Activated naive CD4-positive, alpha-beta T cell treated with anti-CD3 and anti-CD28 coated beads, Interleukin-2, amount 50 U/mL, for 24 hours (primary cell): Measurements from ENCODE around the gene LRFN5.
"Not testable (repeated sequence)": the region's sequence is repeated elsewhere in the genome, so short reads cannot be mapped to it uniquely, and the experiment has no call there.

Source experiments
- H3K27ac Mint-ChIP-seq: one replicate; pipeline ENCODE4 v1.8.0; 2021; ENCODE audit warnings: mild to moderate bottlenecking, mixed read lengths
- H3K27me3 Mint-ChIP-seq: one replicate; pipeline ENCODE4 v1.8.0; 2021; ENCODE audit warnings: mixed read lengths
- H3K36me3 Mint-ChIP-seq: one replicate; pipeline ENCODE4 v1.8.0; 2021; ENCODE audit warnings: mixed read lengths
- H3K4me1 Mint-ChIP-seq: one replicate; pipeline ENCODE4 v1.8.0; 2021; ENCODE audit warnings: mixed read lengths
- H3K4me3 Mint-ChIP-seq: one replicate; pipeline ENCODE4 v1.8.0; 2021; ENCODE audit warnings: mild to moderate bottlenecking, mixed read lengths
- H3K9me3 Mint-ChIP-seq: one replicate; pipeline ENCODE4 v1.8.0; 2021; ENCODE audit warnings: mixed read lengths

The LRFN5 gene

DNA sequence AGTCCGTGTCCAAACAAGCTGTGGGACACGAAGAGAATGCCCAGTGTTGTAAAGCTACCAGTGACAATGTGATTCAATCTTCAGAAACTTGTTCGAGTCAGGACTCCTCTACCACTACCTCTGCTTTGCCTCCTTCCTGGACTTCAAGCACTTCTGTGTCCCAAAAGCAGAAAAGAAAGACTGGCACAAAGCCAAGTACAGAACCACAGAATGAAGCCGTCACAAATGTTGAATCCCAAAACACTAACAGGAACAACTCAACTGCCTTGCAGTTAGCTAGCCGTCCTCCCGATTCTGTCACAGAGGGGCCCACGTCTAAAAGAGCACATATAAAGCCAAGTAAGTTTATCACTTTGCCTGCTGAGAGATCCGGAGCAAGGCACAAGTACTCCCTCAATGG, 284.9 kb downstream of the LRFN5 start:
- no peaks in the 10 kb centered on the region for H3K36me3 Mint-ChIP-seq
- H3K27ac Mint-ChIP-seq, result no peak overlapping the region
- no peaks in the 10 kb centered on the region for H3K9me3 Mint-ChIP-seq
- H3K4me3 Mint-ChIP-seq, result no peak overlapping the region
- peaks cover 2% of the 10 kb centered on the region for H3K27me3 Mint-ChIP-seq
- H3K4me1 Mint-ChIP-seq, result no peaks in the 10 kb centered on the region

GRCh38 chr14:41899416-41899815, 292.7 kb downstream of the LRFN5 start:
- Mint-ChIP-seq H3K9me3 (no peaks in the 10 kb centered on the region), H3K36me3 (no peaks in the 10 kb centered on the region)

DNA sequence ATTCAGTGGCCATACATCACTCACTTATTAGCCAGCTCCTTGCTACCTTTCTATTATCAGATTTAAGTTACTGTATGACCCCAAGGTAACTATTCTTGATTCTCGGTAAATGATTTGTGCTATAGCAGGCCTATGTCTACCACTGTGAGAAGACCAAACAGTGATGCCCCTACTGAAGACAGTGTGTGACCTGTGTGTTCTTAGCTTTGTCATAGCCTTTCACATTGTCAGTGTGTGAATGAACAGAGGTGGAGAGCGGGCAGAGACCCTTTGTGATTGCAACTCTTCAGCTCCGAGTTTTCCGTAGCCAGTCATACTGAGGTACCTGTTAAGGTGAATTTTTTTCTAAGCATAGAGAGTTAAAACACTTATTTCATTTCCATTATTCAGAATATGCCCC, 294.0 kb downstream of the LRFN5 start:
- H3K4me3 Mint-ChIP-seq, result no peak overlapping the region
- no peaks in the 10 kb centered on the region for H3K9me3 Mint-ChIP-seq

More at GRCh38 chr14:41899416-41899815, 292.7 kb downstream of the LRFN5 start:
- H3K4me3 Mint-ChIP-seq, result no peak overlapping the region
- no peak overlapping the region for H3K27ac Mint-ChIP-seq
- no peaks in the 10 kb centered on the region for H3K4me1 Mint-ChIP-seq
- no peaks in the 10 kb centered on the region for H3K27me3 Mint-ChIP-seq

GRCh38 chr14:41901089-41901488, 294.4 kb downstream of the LRFN5 start:
- Mint-ChIP-seq H3K9me3 (no peaks in the 10 kb centered on the region), H3K4me3 (no peak overlapping the region), H3K27ac (no peak overlapping the region), H3K27me3 (no peaks in the 10 kb centered on the region), H3K4me1 (no peaks in the 10 kb centered on the region), H3K36me3 (no peaks in the 10 kb centered on the region)

More for the DNA sequence above, 294.0 kb downstream of the LRFN5 start:
- Mint-ChIP-seq H3K4me1 (no peaks in the 10 kb centered on the region), H3K27me3 (no peaks in the 10 kb centered on the region), H3K36me3 (no peaks in the 10 kb centered on the region), H3K27ac (no peak overlapping the region)

DNA sequence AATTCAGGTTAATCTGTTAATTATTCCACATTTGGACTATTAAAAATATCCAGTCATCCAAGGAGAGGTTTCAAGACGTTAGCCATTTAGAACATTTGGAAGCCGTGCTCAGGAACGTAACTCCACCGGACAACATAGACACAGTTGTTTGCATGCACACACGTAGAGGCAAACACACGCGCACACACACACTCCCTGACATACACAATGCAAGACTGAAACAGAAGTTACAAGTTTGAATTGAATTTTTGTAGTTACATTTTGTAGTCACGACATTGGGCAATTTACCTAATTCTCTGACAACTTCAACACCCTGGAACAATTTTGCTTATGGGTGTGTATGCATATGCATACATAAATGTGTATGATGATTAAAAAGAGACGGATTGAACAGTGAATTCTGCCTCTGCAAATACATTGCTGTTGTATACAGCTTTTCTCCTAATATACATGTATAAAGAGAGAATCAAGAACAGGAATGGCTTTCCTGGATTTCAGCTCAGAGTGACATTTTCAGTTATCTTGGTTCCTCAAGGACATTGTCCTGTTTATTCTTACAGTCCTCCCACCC, 298.8 kb downstream of the LRFN5 start:
- no peaks in the 10 kb centered on the region for H3K4me1 Mint-ChIP-seq
- H3K9me3 Mint-ChIP-seq, result peaks cover 5% of the 10 kb centered on the region
- no peaks in the 10 kb centered on the region for H3K36me3 Mint-ChIP-seq
- no peak overlapping the region for H3K27ac Mint-ChIP-seq
- H3K27me3 Mint-ChIP-seq, result no peaks in the 10 kb centered on the region
- no peak overlapping the region for H3K4me3 Mint-ChIP-seq

- H3K27me3 Mint-ChIP-seq, H3K36me3 Mint-ChIP-seq, H3K4me3 Mint-ChIP-seq, H3K9me3 Mint-ChIP-seq, H3K4me1 Mint-ChIP-seq, H3K27ac Mint-ChIP-seq: not testable (repeated sequence)
Observed at GRCh38 chr14:41911155-41911554, 304.5 kb downstream of the LRFN5 start.

- no peak overlapping the region for H3K4me3 Mint-ChIP-seq
- peaks cover 16% of the 10 kb centered on the region for H3K9me3 Mint-ChIP-seq
- no peaks in the 10 kb centered on the region for H3K36me3 Mint-ChIP-seq
- no peaks in the 10 kb centered on the region for H3K27me3 Mint-ChIP-seq
- no peak overlapping the region for H3K27ac Mint-ChIP-seq
- H3K4me1 Mint-ChIP-seq, result no peaks in the 10 kb centered on the region
Observed at GRCh38 chr14:41913398-41913797, 306.7 kb downstream of the LRFN5 start.

DNA sequence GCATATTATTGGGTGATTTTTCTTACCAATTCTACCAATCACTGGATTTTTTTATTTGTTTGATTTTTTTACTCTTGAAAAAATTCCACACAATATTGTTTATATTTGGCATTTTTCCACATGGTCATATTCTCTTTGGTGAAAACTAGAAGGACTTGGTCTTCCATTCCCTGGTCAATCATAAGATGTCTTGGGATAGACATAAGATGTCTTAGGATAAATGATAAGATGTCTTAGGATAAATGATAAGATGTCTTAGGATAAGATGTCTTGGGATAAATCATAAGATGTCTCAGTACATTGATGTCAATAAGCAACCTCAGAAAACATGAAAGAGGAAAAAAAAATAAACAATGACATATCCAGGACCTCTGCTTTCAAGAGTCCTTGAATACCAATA, 309.1 kb downstream of the LRFN5 start:
- H3K4me1 Mint-ChIP-seq, result no peaks in the 10 kb centered on the region
- no peaks in the 10 kb centered on the region for H3K36me3 Mint-ChIP-seq
- peaks cover 11% of the 10 kb centered on the region for H3K9me3 Mint-ChIP-seq
- H3K27me3 Mint-ChIP-seq, result no peaks in the 10 kb centered on the region
- H3K4me3 Mint-ChIP-seq, result no peak overlapping the region
- no peak overlapping the region for H3K27ac Mint-ChIP-seq

DNA sequence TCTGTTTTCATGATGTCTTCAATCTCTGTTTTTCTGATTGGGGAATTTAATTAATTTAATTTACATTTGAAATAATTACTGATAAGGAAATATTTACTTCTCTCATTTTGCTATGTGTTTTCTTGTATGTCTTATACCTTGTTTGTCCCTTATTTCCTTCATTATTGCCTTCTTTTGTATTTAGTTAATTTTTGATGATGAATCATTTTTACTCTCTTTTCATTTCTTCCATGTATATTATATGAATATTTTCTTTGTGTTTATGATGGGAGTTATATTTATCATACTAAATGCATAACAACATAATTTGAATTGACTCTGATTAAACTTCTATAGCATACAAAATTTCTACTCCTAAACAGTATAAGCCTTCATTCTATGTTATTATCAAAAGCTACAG, 309.6 kb downstream of the LRFN5 start:
- Mint-ChIP-seq H3K36me3 (no peaks in the 10 kb centered on the region), H3K4me3 (no peak overlapping the region), H3K9me3 (peaks cover 11% of the 10 kb centered on the region), H3K4me1 (no peaks in the 10 kb centered on the region), H3K27ac (no peak overlapping the region), H3K27me3 (no peaks in the 10 kb centered on the region)

GRCh38 chr14:41925409-41925808, 318.7 kb downstream of the LRFN5 start:
- Mint-ChIP-seq H3K4me1 (no peaks in the 10 kb centered on the region), H3K27ac (no peak overlapping the region), H3K36me3 (no peaks in the 10 kb centered on the region), H3K4me3 (no peak overlapping the region), H3K27me3 (no peaks in the 10 kb centered on the region), H3K9me3 (no peaks in the 10 kb centered on the region)

DNA sequence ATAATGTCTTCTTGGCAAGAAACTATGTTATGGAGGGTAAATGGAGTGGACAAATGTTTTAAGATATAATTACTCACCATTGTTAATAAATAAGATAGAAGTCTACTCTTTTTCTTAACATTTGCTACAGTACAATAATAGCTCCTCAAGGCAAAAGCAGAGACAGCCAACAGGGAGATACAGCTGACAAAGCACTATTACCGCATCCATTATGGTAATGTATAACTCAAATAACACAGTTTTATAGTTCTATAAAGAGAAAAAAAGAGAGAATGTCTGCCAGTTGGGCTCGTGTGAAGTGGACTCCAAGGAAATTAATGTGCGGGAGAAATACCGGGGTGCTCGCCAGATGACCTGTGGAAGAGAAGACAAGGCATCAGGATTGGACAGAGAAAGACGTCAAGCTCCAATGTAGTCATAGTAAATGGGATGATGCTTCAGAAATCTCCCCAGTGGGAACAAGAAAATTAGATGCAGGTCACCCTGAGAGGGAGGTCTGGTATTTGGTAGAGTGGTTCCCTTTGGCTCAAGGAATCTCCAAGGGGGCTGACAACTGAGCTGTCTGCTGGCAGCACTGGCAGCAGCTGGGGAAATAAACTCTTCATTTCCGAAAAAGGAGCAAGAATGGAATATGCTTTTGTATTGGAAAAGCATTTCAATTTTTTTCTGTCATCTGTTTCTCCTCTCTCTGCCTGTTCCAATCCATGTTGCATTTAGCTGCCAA, 343.9 kb downstream of the LRFN5 start:
- no peaks in the 10 kb centered on the region for H3K9me3 Mint-ChIP-seq
- no peak overlapping the region for H3K27ac Mint-ChIP-seq
- H3K4me1 Mint-ChIP-seq, result no peaks in the 10 kb centered on the region
- no peaks in the 10 kb centered on the region for H3K27me3 Mint-ChIP-seq
- no peaks in the 10 kb centered on the region for H3K36me3 Mint-ChIP-seq
- H3K4me3 Mint-ChIP-seq, result no peak overlapping the region
